Body of pancreas (tissue), 4 donors: ENCODE results near the gene SLC6A7. TPM values are rescaled to one million over a fixed set of nuclear protein-coding genes. Genes with fewer than 3 reads are reported as not detected.

ENCODE experiments used
- ATAC-seq: fragments of 150-250 bp; one replicate; pipeline ENCODE4 v1.9.1; 2016
- DNase-seq, 4 donors: peaks; one replicate each; pipeline ENCODE4 v3.0.0-alpha.2; 2019
- H3K27ac ChIP-seq, 4 donors: fragments of 200-600 bp; sonication (generic); 1 replicate in 3 of 4; 2 replicates in 1 of 4; pipeline versions ENCODE4 v1.5.1 to v1.6.1; 2016 to 2019; ENCODE audit warnings: mild to moderate bottlenecking in 1 of 4, mixed read lengths in 1 of 4, moderate library complexity in 1 of 4
- H3K27me3 ChIP-seq, 2 donors: fragments of 200-600 bp; sonication (generic); one replicate each; pipeline ENCODE4 v1.6.0; 2016; ENCODE audit warnings: mild to moderate bottlenecking in 1 of 2
- H3K36me3 ChIP-seq, 2 donors: fragments of 200-600 bp; sonication (generic); replicated peaks in 1 of 2; 2 replicates each; pipeline ENCODE4 v1.5.1; 2016; ENCODE audit warnings: low read depth in 2 of 2; ENCODE audit not compliant: insufficient read depth in 1 of 2
- H3K4me1 ChIP-seq: fragments of 200-600 bp; sonication (generic); one replicate; pipeline ENCODE4 v1.6.0; 2016
- H3K4me3 ChIP-seq, 2 donors: fragments of 200-600 bp; sonication (generic); 1 replicate in 1 of 2; 2 replicates in 1 of 2; pipeline ENCODE4 v1.5.1; 2016 to 2019
- H3K9me3 ChIP-seq, 3 donors: fragments of 200-600 bp; sonication (generic); 1 replicate in 2 of 3; 2 replicates in 1 of 3; pipeline ENCODE4 v1.5.1; 2016
- POLR2A ChIP-seq, 3 donors: fragments of 450-650 bp; IDR thresholded peaks; one replicate each; pipeline ENCODE4 v1.6.1; 2016; ENCODE audit warnings: antibody characterized with exemption in 3 of 3, mild to moderate bottlenecking in 2 of 3
- WGBS, 2 donors: methylation state at CpG; one replicate each; pipeline ENCODE4 v1.1.5; 2017; 5-methylcytosine and 5-hydroxymethylcytosine counted together
- intact Hi-C: fragments of 100-400 bp; cut with DNase I; formaldehyde crosslinking; loops from one replicate; pipeline ENCODE4 v1.15.1; 2023
- total RNA-seq, 2 donors: library from RNA; depleted of rRNA; stranded (reverse); fragments of >200 nt; gene quantifications; one replicate each; pipeline ENCODE4 v1.1.0, GENCODE V29; 2016
- TF ChIP-seq, protein P1 (sequence below), 7 experiments: fragments of 450-650 bp in 4 of 7; fragments of 200-600 bp in 3 of 7; sonication (generic) in 3 of 7; IDR thresholded peaks; one replicate each; pipeline ENCODE4 v1.5.1; 2016 to 2019; ENCODE audit warnings: antibody characterized with exemption in 7 of 7

SLC6A7 gene
- total RNA-seq, 2 donors from 2014 or later = not detected

DNA sequence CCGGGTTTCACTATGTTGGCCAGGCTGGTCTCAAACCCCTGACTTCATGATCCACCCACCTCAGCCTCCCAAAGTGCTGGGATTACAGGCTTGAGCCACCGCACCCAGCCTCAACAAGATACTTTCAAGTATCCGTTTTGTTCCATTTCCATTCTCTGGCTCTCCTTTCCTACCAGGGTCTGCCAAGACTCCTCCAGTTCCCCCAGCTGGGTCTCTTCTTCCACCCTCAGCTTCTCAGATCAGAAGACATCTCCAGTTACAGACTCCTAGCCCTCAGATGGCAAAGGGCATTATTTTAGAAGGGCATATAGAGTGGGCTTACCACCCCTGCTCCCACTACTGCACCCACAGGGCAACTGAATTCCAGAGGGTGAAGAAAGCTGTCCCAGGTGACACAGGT lies 32.7 kb upstream of the SLC6A7 start:
- Histone ChIP-seq H3K4me3 (no peak overlapping the region), H3K9me3 (no peaks in the 10 kb centered on the region), H3K27me3 (no peaks in the 10 kb centered on the region), H3K36me3 (no peaks in the 10 kb centered on the region), H3K27ac (peak overlapping the region in 1 of 4 donors; percentile 39), H3K4me1 (no peaks in the 10 kb centered on the region)
- WGBS, 2 donors = 80 to 82% methylated on average over 3 of the region's 3 CpGs
- no peak for ATAC-seq
- intact Hi-C loops = loop anchor here (10.0 kb wide), 1 partner anchor 278 kb away; no protein-coding TSS in a partner anchor
- DNase-seq = no peak
- TF ChIP-seq POLR2A (IDR thresholded peaks at IDR 0.05) = no peak
- TF ChIP-seq, protein P1, sequence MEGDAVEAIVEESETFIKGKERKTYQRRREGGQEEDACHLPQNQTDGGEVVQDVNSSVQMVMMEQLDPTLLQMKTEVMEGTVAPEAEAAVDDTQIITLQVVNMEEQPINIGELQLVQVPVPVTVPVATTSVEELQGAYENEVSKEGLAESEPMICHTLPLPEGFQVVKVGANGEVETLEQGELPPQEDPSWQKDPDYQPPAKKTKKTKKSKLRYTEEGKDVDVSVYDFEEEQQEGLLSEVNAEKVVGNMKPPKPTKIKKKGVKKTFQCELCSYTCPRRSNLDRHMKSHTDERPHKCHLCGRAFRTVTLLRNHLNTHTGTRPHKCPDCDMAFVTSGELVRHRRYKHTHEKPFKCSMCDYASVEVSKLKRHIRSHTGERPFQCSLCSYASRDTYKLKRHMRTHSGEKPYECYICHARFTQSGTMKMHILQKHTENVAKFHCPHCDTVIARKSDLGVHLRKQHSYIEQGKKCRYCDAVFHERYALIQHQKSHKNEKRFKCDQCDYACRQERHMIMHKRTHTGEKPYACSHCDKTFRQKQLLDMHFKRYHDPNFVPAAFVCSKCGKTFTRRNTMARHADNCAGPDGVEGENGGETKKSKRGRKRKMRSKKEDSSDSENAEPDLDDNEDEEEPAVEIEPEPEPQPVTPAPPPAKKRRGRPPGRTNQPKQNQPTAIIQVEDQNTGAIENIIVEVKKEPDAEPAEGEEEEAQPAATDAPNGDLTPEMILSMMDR (IDR thresholded peaks at IDR 0.05) = no peak

DNA sequence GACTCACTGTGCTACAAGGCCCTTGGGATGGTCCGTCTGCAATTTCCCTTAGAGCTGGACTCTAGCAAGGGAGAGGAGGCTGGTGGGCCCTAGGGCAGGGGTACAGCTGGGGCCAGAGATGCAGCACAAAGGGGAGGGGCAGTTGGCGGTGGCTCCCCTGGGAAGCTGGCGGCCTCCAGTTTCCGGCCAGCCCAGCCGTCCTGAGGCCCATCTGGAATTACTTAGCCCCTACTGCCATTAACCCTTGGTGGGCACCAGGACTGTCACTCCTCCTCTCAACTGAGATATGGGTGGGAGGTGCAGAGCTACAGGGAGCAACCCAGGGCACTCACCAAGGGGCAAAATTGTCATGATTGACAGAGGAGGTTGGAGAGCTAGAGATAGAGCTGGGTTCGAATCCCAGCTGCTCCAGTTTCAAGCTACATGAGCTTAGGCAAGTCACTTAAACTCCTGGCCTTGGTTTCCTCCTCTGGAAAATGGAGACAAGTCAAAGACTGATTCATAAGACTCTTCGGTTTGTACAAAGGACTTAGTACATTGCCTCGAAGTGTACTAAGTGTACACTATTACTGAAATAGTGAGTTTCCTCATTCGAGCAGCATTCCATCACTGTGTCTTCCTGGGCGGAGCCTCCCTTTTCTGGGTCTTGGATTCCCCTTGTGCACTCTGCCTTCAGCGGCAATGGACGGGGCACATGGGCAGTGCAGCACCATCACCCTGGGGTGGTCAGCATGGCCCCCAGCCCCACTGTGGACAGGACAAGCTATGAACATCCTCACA lies 31.5 kb upstream of the SLC6A7 start:
- TF ChIP-seq, protein P1 (IDR thresholded peaks at IDR 0.05) = no peak
- no peak for TF ChIP-seq POLR2A (IDR thresholded peaks at IDR 0.05)
- DNase-seq = no peak
- Histone ChIP-seq H3K4me3 (no peak overlapping the region), H3K27ac (peak overlapping the region in 1 of 4 donors; percentile 39), H3K9me3 (no peaks in the 10 kb centered on the region), H3K36me3 (no peaks in the 10 kb centered on the region), H3K27me3 (no peaks in the 10 kb centered on the region), H3K4me1 (no peaks in the 10 kb centered on the region)
- WGBS, 2 donors = 51 to 54% methylated on average over 8 to 12 of the region's 12 CpGs
- no peak for ATAC-seq
- intact Hi-C loops = loop anchor here (10.0 kb wide), 1 partner anchor 276 kb away; no protein-coding TSS in a partner anchor

DNA sequence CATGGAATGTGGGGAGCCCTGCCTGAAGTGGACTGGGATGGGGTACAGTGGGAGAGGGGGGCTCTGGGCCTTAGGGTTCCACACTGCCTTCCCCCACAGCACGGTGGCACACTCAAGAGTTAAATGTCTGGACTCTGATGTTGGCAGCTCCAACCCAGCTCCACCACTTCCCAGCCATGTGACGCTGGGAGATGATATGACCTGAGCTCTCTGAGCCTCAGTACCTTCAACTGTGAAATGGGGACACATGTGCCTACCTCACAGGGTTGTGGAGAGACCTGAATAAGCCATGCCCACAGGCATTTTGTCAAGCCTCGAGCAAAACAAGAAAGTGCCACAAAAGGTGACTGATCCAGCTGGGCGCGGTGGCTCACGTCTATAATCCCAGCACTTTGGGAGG lies 30.8 kb upstream of the SLC6A7 start:
- intact Hi-C loops = loop anchor here (10.0 kb wide), 1 partner anchor 276 kb away; no protein-coding TSS in a partner anchor
- H3K9me3 ChIP-seq = no peaks in the 10 kb centered on the region
- H3K27me3 ChIP-seq = no peaks in the 10 kb centered on the region
- 69 to 77% methylated on average over 5 to 6 of the region's 6 CpGs for WGBS, 2 donors
- peak overlapping the region in 1 of 4 donors; percentile 39 for H3K27ac ChIP-seq
- DNase-seq (no peak), ATAC-seq (no peak)
- H3K4me1 ChIP-seq = no peaks in the 10 kb centered on the region
- TF ChIP-seq POLR2A (IDR thresholded peaks at IDR 0.05) = no peak
- TF ChIP-seq, protein P1 (IDR thresholded peaks at IDR 0.05) = no peak
- no peak overlapping the region for H3K4me3 ChIP-seq
- H3K36me3 ChIP-seq = no peaks in the 10 kb centered on the region

DNA sequence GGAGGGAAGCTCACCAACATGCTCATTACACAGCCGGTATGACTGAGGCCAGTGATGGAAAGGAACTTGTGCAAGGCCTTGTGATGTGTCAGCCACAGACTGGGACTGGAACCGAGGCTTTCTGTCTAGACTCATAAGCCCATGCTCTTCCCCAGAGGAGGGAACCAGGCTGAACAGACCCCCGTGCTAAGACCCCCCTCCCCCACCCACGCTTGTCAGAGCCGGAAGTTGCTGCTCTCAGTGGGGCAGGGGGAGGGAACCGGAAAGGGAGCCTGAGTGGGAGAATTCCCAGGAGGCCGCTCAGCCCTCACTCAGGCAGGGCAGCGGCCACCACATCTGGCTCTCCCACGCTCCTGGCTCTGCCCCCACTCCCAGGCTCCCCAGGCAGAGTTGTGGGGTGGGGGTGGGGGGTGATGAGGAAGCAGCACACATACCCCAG lies 30.1 kb upstream of the SLC6A7 start:
- Histone ChIP-seq H3K4me3 (no peak overlapping the region), H3K4me1 (no peaks in the 10 kb centered on the region), H3K27ac (peak overlapping the region in 1 of 4 donors; percentile 39), H3K36me3 (no peaks in the 10 kb centered on the region), H3K27me3 (no peaks in the 10 kb centered on the region), H3K9me3 (no peaks in the 10 kb centered on the region)
- ATAC-seq (peak; percentile 24), DNase-seq (peak in 3 of 4 donors; percentile 22 to 34 (median 25))
- intact Hi-C loops = loop anchor here (10.0 kb wide), 2 partner anchors 185 to 275 kb away; no protein-coding TSS in a partner anchor
- TF ChIP-seq, protein P1 (IDR thresholded peaks at IDR 0.05) = no peak
- no peak for TF ChIP-seq POLR2A (IDR thresholded peaks at IDR 0.05)
- 66 to 76% methylated on average over 2 to 8 of the region's 9 CpGs for WGBS, 2 donors
